HepG2 (cell line): ENCODE results near the gene OARD1. TPM values are rescaled to one million over a fixed set of nuclear protein-coding genes. Genes with fewer than 3 reads are reported as not detected.
A peak's percentile ranks its signal among the peaks of the same experiment; 100 is the strongest.

Source experiments
- AGO1 ChIP-seq: fragments of 200-400 bp; formaldehyde crosslinking; IDR thresholded peaks from 2 replicates; pipeline ENCODE4 v1.6.1; 2017; ENCODE audit warnings: mild to moderate bottlenecking, low read depth, low read length, moderate library complexity; ENCODE audit not compliant: poor library complexity, severe bottlenecking
- ETV5 ChIP-seq: IDR thresholded peaks from 2 replicates; pipeline ENCODE4 v1.6.1; 2018; ENCODE audit warnings: missing biosample characterization, missing genetic modification reagents, inconsistent platforms, borderline replicate concordance
- GABPA ChIP-seq, 2 experiments: IDR thresholded peaks; 2 replicates each; pipeline ENCODE4 v1.6.1; 2011 to 2016; ENCODE audit warnings: low read depth in 2 of 2, low read length in 1 of 2, missing biosample characterization in 1 of 2, missing genetic modification characterization in 1 of 2
- KMT2A ChIP-seq: sonication (generic); formaldehyde crosslinking; IDR thresholded peaks from 2 replicates; pipeline ENCODE4 v1.4.0; 2020; ENCODE audit warnings: missing genetic modification reagents
- MIER3 ChIP-seq: IDR thresholded peaks from 2 replicates; pipeline ENCODE4 v1.6.1; 2016; ENCODE audit warnings: missing compliant biosample characterization, borderline replicate concordance
- SUZ12 ChIP-seq: fragments of 150-350 bp; IDR thresholded peaks from 2 replicates; pipeline ENCODE4 v1.6.1; 2014; ENCODE audit warnings: low read depth, low read length
- ZNF354B ChIP-seq: sonication (generic); formaldehyde crosslinking; IDR thresholded peaks from 2 replicates; pipeline ENCODE4 v1.8.0; 2022; ENCODE audit warnings: mild to moderate bottlenecking, missing genetic modification reagents
- ZNF383 ChIP-seq: sonication (generic); formaldehyde crosslinking; IDR thresholded peaks from 2 replicates; pipeline ENCODE4 v1.4.0; 2020; ENCODE audit warnings: missing genetic modification reagents, mild to moderate bottlenecking, borderline replicate concordance
- ZNF431 ChIP-seq: sonication (generic); formaldehyde crosslinking; IDR thresholded peaks from 2 replicates; pipeline ENCODE4 v1.9.0; 2022; ENCODE audit warnings: missing genetic modification reagents, low read depth, mild to moderate bottlenecking, borderline replicate concordance
- ZNF468 ChIP-seq: sonication (generic); formaldehyde crosslinking; IDR thresholded peaks from 2 replicates; pipeline ENCODE4 v1.8.0; 2022; ENCODE audit warnings: mild to moderate bottlenecking, moderate library complexity, missing genetic modification reagents
- ZNF607 ChIP-seq: sonication (generic); formaldehyde crosslinking; IDR thresholded peaks from 2 replicates; pipeline ENCODE4 v1.5.1; 2020; ENCODE audit warnings: missing genetic modification reagents, mild to moderate bottlenecking, borderline replicate concordance
- polyA plus RNA-seq, 8 experiments: library from polyadenylated mRNA; depleted of rRNA in 3 of 8; stranded (reverse) in 7 of 8; unstranded in 1 of 8; fragments of >200 nt; fragmentation: Illumina TruSeq in 4 of 8; extraction: Trizol in 4 of 8; gene quantifications; 2 replicates each; pipeline versions ENCODE4 v1.2.1 to v1.2.3, GENCODE V29; 2011 to 2016; ENCODE audit warnings: low read depth in 4 of 8, missing spikeins in 1 of 8, mixed read lengths in 1 of 8; ENCODE audit not compliant: insufficient read depth in 1 of 8
- total RNA-seq, 5 experiments: library from RNA; depleted of rRNA; stranded (reverse); fragments of >200 nt; fragmentation: Illumina TruSeq; extraction: Trizol; gene quantifications; 2 replicates each; pipeline ENCODE4 v1.2.3, GENCODE V29; 2016; ENCODE audit warnings: low read depth in 1 of 5
- TF ChIP-seq, protein P1 (sequence below): sonication (generic); formaldehyde crosslinking; IDR thresholded peaks from 2 replicates; pipeline ENCODE4 v1.4.0; 2020; ENCODE audit warnings: mild to moderate bottlenecking, missing genetic modification reagents
- TF ChIP-seq, protein P2 (sequence below): sonication (generic); formaldehyde crosslinking; IDR thresholded peaks from 2 replicates; pipeline ENCODE4 v1.8.1; 2023; ENCODE audit warnings: mild to moderate bottlenecking, inconsistent platforms, moderate library complexity, missing genetic modification reagents, borderline replicate concordance
- TF ChIP-seq, protein P3 (sequence below): IDR thresholded peaks from 2 replicates; pipeline ENCODE4 v1.6.1; 2016; ENCODE audit warnings: missing compliant biosample characterization, missing genetic modification reagents, borderline replicate concordance
- TF ChIP-seq, protein P4 (sequence below): sonication (generic); formaldehyde crosslinking; IDR thresholded peaks from 2 replicates; pipeline ENCODE4 v1.9.0; 2021; ENCODE audit warnings: mild to moderate bottlenecking, missing genetic modification reagents
- TF ChIP-seq, protein P5 (sequence below): sonication (generic); formaldehyde crosslinking; IDR thresholded peaks from 2 replicates; pipeline ENCODE4 v1.8.0; 2022; ENCODE audit warnings: missing genetic modification reagents, mild to moderate bottlenecking, inconsistent platforms, borderline replicate concordance

The OARD1 gene
- total and polyA plus RNA-seq, 2 of the 13 experiments (the other 11 are each of a cell fraction or from before 2014, with no cell fraction given) = 18.4 to 49.0 TPM

DNA sequence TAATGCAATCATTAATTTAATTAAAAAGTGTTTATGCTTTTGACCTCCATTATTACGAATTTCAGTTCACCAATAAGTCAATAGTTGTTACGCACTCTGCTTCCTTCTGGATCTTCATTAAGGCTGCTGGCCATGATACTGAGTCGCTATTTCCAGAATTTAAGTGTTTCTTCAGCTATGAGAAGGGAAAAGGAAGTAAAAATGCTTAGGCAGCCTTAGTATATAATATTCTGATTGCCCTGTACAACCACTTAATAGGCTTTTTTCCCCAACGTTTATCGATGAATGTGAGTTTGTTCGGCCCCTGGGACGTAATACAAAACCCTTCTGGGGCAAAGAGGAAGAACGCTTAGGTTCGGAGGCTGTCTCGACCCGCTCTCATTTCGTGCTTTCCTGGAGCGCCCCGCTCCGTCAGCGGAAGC is 644 bp downstream of the OARD1 start (continued):
- TF ChIP-seq, protein P1, sequence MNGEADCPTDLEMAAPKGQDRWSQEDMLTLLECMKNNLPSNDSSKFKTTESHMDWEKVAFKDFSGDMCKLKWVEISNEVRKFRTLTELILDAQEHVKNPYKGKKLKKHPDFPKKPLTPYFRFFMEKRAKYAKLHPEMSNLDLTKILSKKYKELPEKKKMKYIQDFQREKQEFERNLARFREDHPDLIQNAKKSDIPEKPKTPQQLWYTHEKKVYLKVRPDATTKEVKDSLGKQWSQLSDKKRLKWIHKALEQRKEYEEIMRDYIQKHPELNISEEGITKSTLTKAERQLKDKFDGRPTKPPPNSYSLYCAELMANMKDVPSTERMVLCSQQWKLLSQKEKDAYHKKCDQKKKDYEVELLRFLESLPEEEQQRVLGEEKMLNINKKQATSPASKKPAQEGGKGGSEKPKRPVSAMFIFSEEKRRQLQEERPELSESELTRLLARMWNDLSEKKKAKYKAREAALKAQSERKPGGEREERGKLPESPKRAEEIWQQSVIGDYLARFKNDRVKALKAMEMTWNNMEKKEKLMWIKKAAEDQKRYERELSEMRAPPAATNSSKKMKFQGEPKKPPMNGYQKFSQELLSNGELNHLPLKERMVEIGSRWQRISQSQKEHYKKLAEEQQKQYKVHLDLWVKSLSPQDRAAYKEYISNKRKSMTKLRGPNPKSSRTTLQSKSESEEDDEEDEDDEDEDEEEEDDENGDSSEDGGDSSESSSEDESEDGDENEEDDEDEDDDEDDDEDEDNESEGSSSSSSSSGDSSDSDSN (CRISPR knock-in tag) = no peak
- no peak for TF ChIP-seq ZNF354B (CRISPR knock-in tag)
- TF ChIP-seq, protein P2, sequence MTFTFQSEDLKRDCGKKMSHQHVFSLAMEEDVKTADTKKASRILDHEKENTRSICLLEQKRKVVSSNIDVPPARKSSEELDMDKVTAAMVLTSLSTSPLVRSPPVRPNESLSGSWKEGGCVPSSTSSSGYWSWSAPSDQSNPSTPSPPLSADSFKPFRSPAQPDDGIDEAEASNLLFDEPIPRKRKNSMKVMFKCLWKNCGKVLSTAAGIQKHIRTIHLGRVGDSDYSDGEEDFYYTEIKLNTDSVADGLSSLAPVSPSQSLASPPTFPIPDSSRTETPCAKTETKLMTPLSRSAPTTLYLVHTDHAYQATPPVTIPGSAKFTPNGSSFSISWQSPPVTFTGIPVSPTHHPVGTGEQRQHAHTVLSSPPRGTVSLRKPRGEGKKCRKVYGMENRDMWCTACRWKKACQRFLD (CRISPR knock-in tag) = no peak
- TF ChIP-seq KMT2A (CRISPR knock-in tag) = peak; percentile 57; the same call in 1 of the 2 replicates
- 0 out of 2 replicates have a peak, but pooled peaks have one; percentile 44 for TF ChIP-seq MIER3 (CRISPR knock-in tag)
- 0 out of 2 replicates have a peak, but pooled peaks have one; percentile 41 for TF ChIP-seq GABPA (IDR thresholded peaks at IDR 0.05; ENCODE audit: low read depth, low read length)
- TF ChIP-seq GABPA (CRISPR knock-in tag; IDR thresholded peaks at IDR 0.05; ENCODE audit: low read depth) = 0 out of 2 replicates have a peak, but pooled peaks have one; percentile 40
- TF ChIP-seq, protein P3, sequence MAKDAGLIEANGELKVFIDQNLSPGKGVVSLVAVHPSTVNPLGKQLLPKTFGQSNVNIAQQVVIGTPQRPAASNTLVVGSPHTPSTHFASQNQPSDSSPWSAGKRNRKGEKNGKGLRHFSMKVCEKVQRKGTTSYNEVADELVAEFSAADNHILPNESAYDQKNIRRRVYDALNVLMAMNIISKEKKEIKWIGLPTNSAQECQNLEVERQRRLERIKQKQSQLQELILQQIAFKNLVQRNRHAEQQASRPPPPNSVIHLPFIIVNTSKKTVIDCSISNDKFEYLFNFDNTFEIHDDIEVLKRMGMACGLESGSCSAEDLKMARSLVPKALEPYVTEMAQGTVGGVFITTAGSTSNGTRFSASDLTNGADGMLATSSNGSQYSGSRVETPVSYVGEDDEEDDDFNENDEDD (CRISPR knock-in tag) = 0 out of 2 replicates have a peak, but pooled peaks have one; percentile 52
- TF ChIP-seq ZNF383 (CRISPR knock-in tag) = no peak
- TF ChIP-seq ZNF431 (CRISPR knock-in tag) = peak; percentile 10; the same call in 1 of the 2 replicates
- TF ChIP-seq ZNF468 (CRISPR knock-in tag) = 0 out of 2 replicates have a peak, but pooled peaks have one; percentile 28
- peak; percentile 82 for TF ChIP-seq ETV5 (CRISPR knock-in tag)
- no peak for TF ChIP-seq SUZ12
- TF ChIP-seq, protein P4, sequence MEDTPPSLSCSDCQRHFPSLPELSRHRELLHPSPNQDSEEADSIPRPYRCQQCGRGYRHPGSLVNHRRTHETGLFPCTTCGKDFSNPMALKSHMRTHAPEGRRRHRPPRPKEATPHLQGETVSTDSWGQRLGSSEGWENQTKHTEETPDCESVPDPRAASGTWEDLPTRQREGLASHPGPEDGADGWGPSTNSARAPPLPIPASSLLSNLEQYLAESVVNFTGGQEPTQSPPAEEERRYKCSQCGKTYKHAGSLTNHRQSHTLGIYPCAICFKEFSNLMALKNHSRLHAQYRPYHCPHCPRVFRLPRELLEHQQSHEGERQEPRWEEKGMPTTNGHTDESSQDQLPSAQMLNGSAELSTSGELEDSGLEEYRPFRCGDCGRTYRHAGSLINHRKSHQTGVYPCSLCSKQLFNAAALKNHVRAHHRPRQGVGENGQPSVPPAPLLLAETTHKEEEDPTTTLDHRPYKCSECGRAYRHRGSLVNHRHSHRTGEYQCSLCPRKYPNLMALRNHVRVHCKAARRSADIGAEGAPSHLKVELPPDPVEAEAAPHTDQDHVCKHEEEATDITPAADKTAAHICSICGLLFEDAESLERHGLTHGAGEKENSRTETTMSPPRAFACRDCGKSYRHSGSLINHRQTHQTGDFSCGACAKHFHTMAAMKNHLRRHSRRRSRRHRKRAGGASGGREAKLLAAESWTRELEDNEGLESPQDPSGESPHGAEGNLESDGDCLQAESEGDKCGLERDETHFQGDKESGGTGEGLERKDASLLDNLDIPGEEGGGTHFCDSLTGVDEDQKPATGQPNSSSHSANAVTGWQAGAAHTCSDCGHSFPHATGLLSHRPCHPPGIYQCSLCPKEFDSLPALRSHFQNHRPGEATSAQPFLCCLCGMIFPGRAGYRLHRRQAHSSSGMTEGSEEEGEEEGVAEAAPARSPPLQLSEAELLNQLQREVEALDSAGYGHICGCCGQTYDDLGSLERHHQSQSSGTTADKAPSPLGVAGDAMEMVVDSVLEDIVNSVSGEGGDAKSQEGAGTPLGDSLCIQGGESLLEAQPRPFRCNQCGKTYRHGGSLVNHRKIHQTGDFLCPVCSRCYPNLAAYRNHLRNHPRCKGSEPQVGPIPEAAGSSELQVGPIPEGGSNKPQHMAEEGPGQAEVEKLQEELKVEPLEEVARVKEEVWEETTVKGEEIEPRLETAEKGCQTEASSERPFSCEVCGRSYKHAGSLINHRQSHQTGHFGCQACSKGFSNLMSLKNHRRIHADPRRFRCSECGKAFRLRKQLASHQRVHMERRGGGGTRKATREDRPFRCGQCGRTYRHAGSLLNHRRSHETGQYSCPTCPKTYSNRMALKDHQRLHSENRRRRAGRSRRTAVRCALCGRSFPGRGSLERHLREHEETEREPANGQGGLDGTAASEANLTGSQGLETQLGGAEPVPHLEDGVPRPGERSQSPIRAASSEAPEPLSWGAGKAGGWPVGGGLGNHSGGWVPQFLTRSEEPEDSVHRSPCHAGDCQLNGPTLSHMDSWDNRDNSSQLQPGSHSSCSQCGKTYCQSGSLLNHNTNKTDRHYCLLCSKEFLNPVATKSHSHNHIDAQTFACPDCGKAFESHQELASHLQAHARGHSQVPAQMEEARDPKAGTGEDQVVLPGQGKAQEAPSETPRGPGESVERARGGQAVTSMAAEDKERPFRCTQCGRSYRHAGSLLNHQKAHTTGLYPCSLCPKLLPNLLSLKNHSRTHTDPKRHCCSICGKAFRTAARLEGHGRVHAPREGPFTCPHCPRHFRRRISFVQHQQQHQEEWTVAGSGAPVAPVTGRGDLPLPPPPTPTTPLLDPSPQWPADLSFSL = no peak
- TF ChIP-seq ZNF607 = 0 out of 2 replicates have a peak, but pooled peaks have one; percentile 1
- no peak for TF ChIP-seq AGO1
- TF ChIP-seq, protein P5, sequence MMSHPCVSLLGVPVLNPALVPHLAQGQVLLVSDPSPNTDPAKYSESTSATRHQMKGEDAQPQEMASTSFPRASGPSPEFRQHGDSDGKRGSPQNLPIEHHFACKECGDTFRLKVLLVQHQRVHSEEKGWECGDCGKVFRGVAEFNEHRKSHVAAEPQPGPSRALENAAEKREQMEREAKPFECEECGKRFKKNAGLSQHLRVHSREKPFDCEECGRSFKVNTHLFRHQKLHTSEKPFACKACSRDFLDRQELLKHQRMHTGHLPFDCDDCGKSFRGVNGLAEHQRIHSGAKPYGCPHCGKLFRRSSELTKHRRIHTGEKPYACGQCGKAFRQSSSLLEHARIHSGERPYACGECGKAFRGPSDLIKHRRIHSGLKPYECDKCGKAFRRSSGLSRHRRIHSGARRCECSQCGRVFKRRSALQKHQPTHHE = no peak
